ENCODE measurements around the gene MOV10L1.

Gene MOV10L1

DNA sequence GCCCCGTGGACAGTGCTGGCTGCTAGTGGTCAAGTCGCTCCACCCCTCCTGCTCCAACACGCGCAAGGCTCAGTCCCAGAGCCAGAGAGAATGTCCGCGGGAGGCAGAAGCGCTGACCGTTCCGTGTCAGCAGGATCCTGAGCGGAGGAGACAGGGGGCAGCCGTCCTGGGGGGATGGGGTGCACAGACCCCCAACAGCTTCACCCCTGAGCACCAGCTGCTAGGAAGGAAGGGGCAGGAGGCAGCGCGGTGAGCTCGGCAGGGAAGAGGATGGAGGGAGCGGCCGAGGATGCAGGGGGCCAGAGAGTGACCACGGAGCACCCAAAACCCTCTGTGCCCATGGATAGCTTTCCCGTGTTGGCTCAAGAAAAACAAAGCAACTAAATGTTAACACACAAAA is 25.4 kb upstream of the MOV10L1 start:
- in situ Hi-C loops (cut with MboI; ENCODE audit: low pct_unique_long_range_greater_than_20kb, low sequenced_read_pairs, unreplicated experiment) = no loop called here
- DNase-seq (ENCODE audit: low spot score) = no peak
- TF ChIP-seq, protein P1, sequence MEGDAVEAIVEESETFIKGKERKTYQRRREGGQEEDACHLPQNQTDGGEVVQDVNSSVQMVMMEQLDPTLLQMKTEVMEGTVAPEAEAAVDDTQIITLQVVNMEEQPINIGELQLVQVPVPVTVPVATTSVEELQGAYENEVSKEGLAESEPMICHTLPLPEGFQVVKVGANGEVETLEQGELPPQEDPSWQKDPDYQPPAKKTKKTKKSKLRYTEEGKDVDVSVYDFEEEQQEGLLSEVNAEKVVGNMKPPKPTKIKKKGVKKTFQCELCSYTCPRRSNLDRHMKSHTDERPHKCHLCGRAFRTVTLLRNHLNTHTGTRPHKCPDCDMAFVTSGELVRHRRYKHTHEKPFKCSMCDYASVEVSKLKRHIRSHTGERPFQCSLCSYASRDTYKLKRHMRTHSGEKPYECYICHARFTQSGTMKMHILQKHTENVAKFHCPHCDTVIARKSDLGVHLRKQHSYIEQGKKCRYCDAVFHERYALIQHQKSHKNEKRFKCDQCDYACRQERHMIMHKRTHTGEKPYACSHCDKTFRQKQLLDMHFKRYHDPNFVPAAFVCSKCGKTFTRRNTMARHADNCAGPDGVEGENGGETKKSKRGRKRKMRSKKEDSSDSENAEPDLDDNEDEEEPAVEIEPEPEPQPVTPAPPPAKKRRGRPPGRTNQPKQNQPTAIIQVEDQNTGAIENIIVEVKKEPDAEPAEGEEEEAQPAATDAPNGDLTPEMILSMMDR (IDR thresholded peaks at IDR 0.05; ENCODE audit: extremely low read depth, insufficient read depth, missing control alignments) = no peak

DNA sequence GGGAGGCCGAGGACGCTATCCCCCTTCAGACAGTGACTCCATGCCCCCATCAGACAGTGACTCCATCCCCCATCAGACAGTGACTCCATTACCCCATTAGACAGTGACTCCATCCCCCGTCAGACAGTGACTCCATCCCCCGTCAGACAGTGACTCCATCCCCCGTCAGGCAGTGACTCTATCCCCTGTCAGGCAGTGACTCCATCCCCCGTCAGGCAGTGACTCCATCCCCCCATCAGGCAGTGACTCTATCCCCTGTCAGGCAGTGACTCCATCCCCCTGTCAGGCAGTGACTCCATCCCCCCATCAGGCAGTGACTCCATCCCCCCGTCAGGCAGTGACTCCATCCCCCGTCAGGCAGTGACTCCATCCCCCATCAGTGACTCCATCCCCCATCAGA is 22.6 kb upstream of the MOV10L1 start:
- no peak for DNase-seq (ENCODE audit: low spot score)
- in situ Hi-C loops (cut with MboI; ENCODE audit: low pct_unique_long_range_greater_than_20kb, low sequenced_read_pairs, unreplicated experiment) = no loop called here
- TF ChIP-seq, protein P1 (IDR thresholded peaks at IDR 0.05; ENCODE audit: extremely low read depth, insufficient read depth, missing control alignments) = no peak

DNA sequence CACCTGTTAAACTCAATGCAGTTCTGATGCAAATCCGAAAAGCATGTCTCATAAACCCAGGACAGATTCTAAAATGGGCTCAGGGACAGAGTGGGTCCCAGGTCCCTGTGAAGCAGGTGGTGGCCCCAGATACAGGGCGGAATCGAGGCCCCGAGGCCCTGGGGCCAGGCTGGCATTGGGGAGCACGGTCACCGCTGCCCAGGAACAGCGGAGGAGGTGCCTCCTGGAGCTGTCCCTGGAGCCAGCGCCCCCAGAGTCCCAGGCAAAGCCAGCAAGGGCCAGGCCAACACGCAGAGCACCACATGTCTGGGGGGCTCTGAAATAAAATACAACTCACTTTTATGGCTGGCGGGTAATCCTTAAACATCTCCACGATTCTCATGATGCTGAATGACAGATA is 21.7 kb upstream of the MOV10L1 start:
- TF ChIP-seq, protein P1 (IDR thresholded peaks at IDR 0.05; ENCODE audit: extremely low read depth, insufficient read depth, missing control alignments) = no peak
- DNase-seq (ENCODE audit: low spot score) = no peak
- in situ Hi-C loops (cut with MboI; ENCODE audit: low pct_unique_long_range_greater_than_20kb, low sequenced_read_pairs, unreplicated experiment) = no loop called here

DNA sequence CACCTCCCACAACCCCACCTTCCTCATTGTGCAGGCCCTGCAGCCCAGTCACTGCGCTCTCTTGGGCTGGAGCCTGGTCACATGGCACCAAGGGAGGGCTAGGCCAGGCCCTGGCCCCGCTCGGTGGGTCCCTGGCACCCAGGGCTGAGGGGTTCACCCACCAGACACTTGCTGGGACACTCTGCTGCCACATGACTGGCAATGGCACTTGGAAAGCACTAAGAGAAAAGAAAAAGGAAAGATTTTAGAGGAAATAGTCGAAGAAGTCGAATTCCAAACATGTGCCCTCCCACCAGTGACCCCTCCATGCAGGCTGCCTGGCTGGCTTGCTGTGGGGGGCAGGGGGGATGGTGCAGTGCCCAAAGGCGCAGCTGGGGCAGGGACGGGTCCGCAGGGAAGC is 19.4 kb upstream of the MOV10L1 start:
- no peak for DNase-seq (ENCODE audit: low spot score)
- TF ChIP-seq, protein P1 (IDR thresholded peaks at IDR 0.05; ENCODE audit: extremely low read depth, insufficient read depth, missing control alignments) = no peak
- in situ Hi-C loops (cut with MboI; ENCODE audit: low pct_unique_long_range_greater_than_20kb, low sequenced_read_pairs, unreplicated experiment) = no loop called here

DNA sequence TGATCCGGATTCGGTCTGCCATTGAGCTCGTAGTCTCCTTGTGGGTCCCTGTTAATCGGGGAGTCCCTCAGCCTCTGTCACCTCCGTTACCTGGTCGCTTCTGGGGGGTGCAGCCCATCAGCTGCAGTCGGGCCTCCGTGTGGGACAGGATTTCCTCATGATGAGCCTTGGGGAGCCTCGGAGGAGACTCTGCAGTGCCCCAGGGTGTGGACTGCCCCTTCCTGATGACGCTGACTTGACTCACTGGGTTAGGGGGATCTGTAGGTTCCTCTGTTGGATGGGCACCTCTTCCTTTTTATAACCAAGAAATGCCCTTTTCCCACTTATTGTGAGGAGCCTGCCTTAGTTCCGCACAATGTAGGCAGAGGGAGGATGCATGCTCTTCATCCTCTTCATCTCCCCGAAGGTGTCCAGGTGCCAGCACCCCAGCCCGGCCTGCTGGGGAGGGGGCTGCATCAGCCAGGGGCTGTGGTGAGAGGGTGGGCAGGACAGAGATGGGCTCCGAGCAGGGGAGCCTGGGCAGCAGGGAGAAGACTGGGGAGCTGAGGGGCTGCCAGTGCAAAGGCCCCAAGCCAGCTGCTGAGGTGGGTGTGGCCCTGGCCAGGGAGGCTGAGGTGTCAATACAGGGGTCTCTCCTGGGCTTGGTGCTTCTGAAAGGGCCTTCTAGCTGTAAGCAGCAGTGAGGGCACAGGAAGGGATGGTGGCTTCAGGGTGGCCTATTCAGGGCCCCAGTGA is 18.2 kb upstream of the MOV10L1 start:
- no peak for DNase-seq (ENCODE audit: low spot score)
- in situ Hi-C loops (cut with MboI; ENCODE audit: low pct_unique_long_range_greater_than_20kb, low sequenced_read_pairs, unreplicated experiment) = no loop called here
- TF ChIP-seq, protein P1 (IDR thresholded peaks at IDR 0.05; ENCODE audit: extremely low read depth, insufficient read depth, missing control alignments) = no peak

DNA sequence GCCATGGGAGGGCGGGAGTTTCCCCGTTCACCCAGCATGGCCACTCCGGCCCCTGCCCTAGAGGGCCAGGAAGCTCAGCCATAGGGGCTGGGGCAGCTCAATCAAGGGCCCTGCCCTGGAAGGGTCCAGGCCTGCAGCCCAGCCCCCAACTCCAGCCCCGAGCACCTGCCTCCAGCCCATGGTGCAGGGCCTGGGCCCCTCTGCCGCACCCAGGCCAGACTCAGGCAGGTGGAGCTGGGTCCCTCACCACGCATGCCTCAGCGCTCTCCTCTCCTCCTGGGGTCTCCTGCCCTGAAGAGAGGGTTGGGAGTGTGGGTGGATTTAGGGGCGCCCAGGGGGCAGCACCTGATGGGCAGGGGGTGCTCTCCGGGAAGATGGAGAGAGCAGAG is 17.6 kb upstream of the MOV10L1 start:
- in situ Hi-C loops (cut with MboI; ENCODE audit: low pct_unique_long_range_greater_than_20kb, low sequenced_read_pairs, unreplicated experiment) = no loop called here
- TF ChIP-seq, protein P1 (IDR thresholded peaks at IDR 0.05; ENCODE audit: extremely low read depth, insufficient read depth, missing control alignments) = no peak
- DNase-seq (ENCODE audit: low spot score) = no peak

Measured in GM13977 (cell line).